Activated T-cell treated with anti-CD3 and anti-CD28 coated beads, Interleukin-2, amount 50 U/mL, for 48 hours (primary cell): ENCODE results near the gene GRAMD1C.

Experiments used
- DNase-seq, 2 experiments: peaks; one replicate each; pipeline ENCODE4 v3.0.0-alpha.2; 2020

Gene GRAMD1C

GRCh38 chr3:113867506-113867905 is 28.9 kb downstream of the GRAMD1C start:
- DNase-seq = no peak

- no peak for DNase-seq
Measured at GRCh38 chr3:113873293-113873692, 34.7 kb downstream of the GRAMD1C start.

- DNase-seq = no peak
Measured at GRCh38 chr3:113873814-113874526, 35.4 kb downstream of the GRAMD1C start.

- no peak for DNase-seq
Measured at GRCh38 chr3:113878403-113878802, 39.8 kb downstream of the GRAMD1C start.

GRCh38 chr3:113885050-113885449 is 46.5 kb downstream of the GRAMD1C start:
- no peak for DNase-seq

- DNase-seq = no peak
Measured at GRCh38 chr3:113890256-113890900, 51.8 kb downstream of the GRAMD1C start.

- DNase-seq = no peak
Measured at GRCh38 chr3:113894927-113895326, 56.3 kb downstream of the GRAMD1C start.

- DNase-seq = no peak
Measured at GRCh38 chr3:113895964-113896363, 57.4 kb downstream of the GRAMD1C start.

GRCh38 chr3:113896930-113897329 is 58.3 kb downstream of the GRAMD1C start:
- DNase-seq = no peak

- DNase-seq = no peak
Measured at GRCh38 chr3:113897373-113897777, 58.8 kb downstream of the GRAMD1C start.

- no peak for DNase-seq
Measured at GRCh38 chr3:113898892-113899291, 60.3 kb downstream of the GRAMD1C start.

- no peak for DNase-seq
Measured at GRCh38 chr3:113906568-113907140, 68.1 kb downstream of the GRAMD1C start.

- DNase-seq = no peak
Measured at GRCh38 chr3:113908133-113908532, 69.5 kb downstream of the GRAMD1C start.

- DNase-seq = no peak
Measured at GRCh38 chr3:113910966-113911365, 72.4 kb downstream of the GRAMD1C start.

GRCh38 chr3:113912552-113913236 is 74.1 kb downstream of the GRAMD1C start:
- peak in 1 of 2 experiments; percentile 23 for DNase-seq

GRCh38 chr3:113914646-113915045 is 76.1 kb downstream of the GRAMD1C start:
- no peak for DNase-seq

- no peak for DNase-seq
Measured at GRCh38 chr3:113927556-113927955, 89.0 kb downstream of the GRAMD1C start.

GRCh38 chr3:113946831-113947230 is 108.2 kb downstream of the GRAMD1C start:
- DNase-seq = no peak

GRCh38 chr3:113947372-113948014 is 108.9 kb downstream of the GRAMD1C start, which contains the start of gene ZDHHC23:
Gene ZDHHC23 (plus strand): TSS chr3:113948013. CDS start chr3:113948803, 790 bp downstream.
- DNase-seq = peak; percentile 63 to 76

GRCh38 chr3:113948015-113948917 is 109.7 kb downstream of the GRAMD1C start:
- peak; percentile 54 to 57 for DNase-seq

GRCh38 chr3:113952921-113953320 is 114.3 kb downstream of the GRAMD1C start:
- no peak for DNase-seq

- no peak for DNase-seq
Measured at GRCh38 chr3:113953677-113954076, 115.1 kb downstream of the GRAMD1C start.
